Mononuclear cell (primary cell): ENCODE results near the gene ZKSCAN2. TPM values are rescaled to one million over a fixed set of nuclear protein-coding genes. Genes with fewer than 3 reads are reported as not detected.
A peak's percentile ranks its signal among the peaks of the same experiment; 100 is the strongest.

ENCODE experiments used
- H3K27me3 ChIP-seq: 2 replicates; pipeline ENCODE4 v1.6.0; 2011; ENCODE audit warnings: low read length, control low read depth; ENCODE audit not compliant: insufficient read depth
- H3K4me1 ChIP-seq: 2 replicates; pipeline ENCODE4 v1.5.1; 2011; ENCODE audit warnings: mild to moderate bottlenecking, low read length, control low read depth; ENCODE audit not compliant: insufficient read depth
- H3K4me3 ChIP-seq: 2 replicates; pipeline ENCODE4 v1.5.1; 2011; ENCODE audit warnings: mild to moderate bottlenecking, low read length, moderate library complexity
- H3K9me3 ChIP-seq: 2 replicates; pipeline ENCODE4 v1.5.1; 2011; ENCODE audit warnings: low read depth, mild to moderate bottlenecking, control low read depth, low read length
- total RNA-seq: library from RNA; depleted of rRNA; stranded (reverse); fragments of >200 nt; gene quantifications from one replicate; pipeline ENCODE4 v1.2.3, GENCODE V29; 2012

The ZKSCAN2 gene
- total RNA-seq: 6.0 TPM

- Histone ChIP-seq H3K4me1 (peaks cover 32% of the 10 kb centered on the region), H3K27me3 (no peaks in the 10 kb centered on the region), H3K4me3 (peak within 1 kb of the TSS; percentile 76), H3K9me3 (no peaks in the 10 kb centered on the region)
These were observed at the start of gene ZKSCAN2 for GRCh38 chr16:25257470-25257955. ZKSCAN2 (minus strand) TSS chr16:25257845; CDS start chr16:25257127, 718 bp downstream.

GRCh38 chr16:25299792-25300590, 42.3 kb upstream of the ZKSCAN2 start:
- H3K4me1 ChIP-seq: no peaks in the 10 kb centered on the region
- H3K4me3 ChIP-seq: no peak overlapping the region
- no peaks in the 10 kb centered on the region for H3K27me3 ChIP-seq

GRCh38 chr16:25298165-25298872, 40.7 kb upstream of the ZKSCAN2 start:
- no peaks in the 10 kb centered on the region for H3K4me1 ChIP-seq
- no peaks in the 10 kb centered on the region for H3K9me3 ChIP-seq
- no peak overlapping the region for H3K4me3 ChIP-seq
- H3K27me3 ChIP-seq: no peaks in the 10 kb centered on the region

More at GRCh38 chr16:25299792-25300590, 42.3 kb upstream of the ZKSCAN2 start:
- H3K9me3 ChIP-seq: no peaks in the 10 kb centered on the region

- H3K4me3 ChIP-seq: no peak overlapping the region
- no peaks in the 10 kb centered on the region for H3K27me3 ChIP-seq
- no peaks in the 10 kb centered on the region for H3K9me3 ChIP-seq
- H3K4me1 ChIP-seq: no peaks in the 10 kb centered on the region
These were observed 39.6 kb upstream of the ZKSCAN2 start for GRCh38 chr16:25297151-25297787.

- no peaks in the 10 kb centered on the region for H3K4me1 ChIP-seq
- H3K4me3 ChIP-seq: no peak overlapping the region
- H3K9me3 ChIP-seq: no peaks in the 10 kb centered on the region
- no peaks in the 10 kb centered on the region for H3K27me3 ChIP-seq
These were observed 33.9 kb upstream of the ZKSCAN2 start for GRCh38 chr16:25291580-25291979.

- H3K4me3 ChIP-seq: no peak overlapping the region
- no peaks in the 10 kb centered on the region for H3K9me3 ChIP-seq
- H3K27me3 ChIP-seq: no peaks in the 10 kb centered on the region
- H3K4me1 ChIP-seq: no peaks in the 10 kb centered on the region
These were observed 31.8 kb upstream of the ZKSCAN2 start for GRCh38 chr16:25289466-25289865.

- no peaks in the 10 kb centered on the region for H3K27me3 ChIP-seq
- H3K9me3 ChIP-seq: no peaks in the 10 kb centered on the region
- no peak overlapping the region for H3K4me3 ChIP-seq
- no peaks in the 10 kb centered on the region for H3K4me1 ChIP-seq
These were observed 21.8 kb upstream of the ZKSCAN2 start for GRCh38 chr16:25279491-25279890.

GRCh38 chr16:25271421-25271820, 13.8 kb upstream of the ZKSCAN2 start:
- Histone ChIP-seq H3K27me3 (no peaks in the 10 kb centered on the region), H3K4me1 (no peaks in the 10 kb centered on the region), H3K4me3 (no peak overlapping the region), H3K9me3 (no peaks in the 10 kb centered on the region)

- Histone ChIP-seq H3K4me3 (no peak overlapping the region), H3K27me3 (no peaks in the 10 kb centered on the region), H3K4me1 (no peaks in the 10 kb centered on the region), H3K9me3 (no peaks in the 10 kb centered on the region)
These were observed 12.9 kb upstream of the ZKSCAN2 start for GRCh38 chr16:25270577-25270976.

GRCh38 chr16:25269879-25270278, 12.2 kb upstream of the ZKSCAN2 start:
- H3K4me1 ChIP-seq: no peaks in the 10 kb centered on the region
- no peak overlapping the region for H3K4me3 ChIP-seq
- H3K27me3 ChIP-seq: no peaks in the 10 kb centered on the region
- no peaks in the 10 kb centered on the region for H3K9me3 ChIP-seq

GRCh38 chr16:25265968-25266367, 8.3 kb upstream of the ZKSCAN2 start:
- H3K9me3 ChIP-seq: no peaks in the 10 kb centered on the region
- no peaks in the 10 kb centered on the region for H3K27me3 ChIP-seq
- no peak overlapping the region for H3K4me3 ChIP-seq
- H3K4me1 ChIP-seq: no peaks in the 10 kb centered on the region

- no peaks in the 10 kb centered on the region for H3K9me3 ChIP-seq
- peaks cover 8% of the 10 kb centered on the region for H3K4me1 ChIP-seq
- no peak overlapping the region for H3K4me3 ChIP-seq
- no peaks in the 10 kb centered on the region for H3K27me3 ChIP-seq
These were observed 7.0 kb upstream of the ZKSCAN2 start for GRCh38 chr16:25264597-25264996.

GRCh38 chr16:25260416-25260815, 2.8 kb upstream of the ZKSCAN2 start:
- Histone ChIP-seq H3K4me3 (no peak overlapping the region), H3K4me1 (peaks cover 32% of the 10 kb centered on the region), H3K9me3 (no peaks in the 10 kb centered on the region), H3K27me3 (no peaks in the 10 kb centered on the region)

GRCh38 chr16:25258861-25259179, 1.2 kb upstream of the ZKSCAN2 start:
- Histone ChIP-seq H3K9me3 (no peaks in the 10 kb centered on the region), H3K4me1 (peaks cover 32% of the 10 kb centered on the region), H3K27me3 (no peaks in the 10 kb centered on the region), H3K4me3 (peak overlapping the region; percentile 76)
